IPS-20b (cell line): ENCODE measurements around the gene PDZD4.
A peak's percentile ranks its signal among the peaks of the same experiment; 100 is the strongest.

Experiments
- H3K27ac ChIP-seq: one replicate; pipeline ENCODE4 v1.5.1; 2013; ENCODE audit warnings: low read length
- H3K27me3 ChIP-seq: 2 replicates; pipeline ENCODE4 v1.6.1; 2013; ENCODE audit warnings: mild to moderate bottlenecking, low read length, inconsistent platforms; ENCODE audit not compliant: insufficient read depth
- H3K36me3 ChIP-seq: 2 replicates; pipeline ENCODE4 v1.6.1; 2013; ENCODE audit warnings: low read depth, mild to moderate bottlenecking, inconsistent platforms, low read length, moderate library complexity; ENCODE audit not compliant: insufficient read depth
- H3K4me1 ChIP-seq: 2 replicates; pipeline ENCODE4 v1.6.1; 2013; ENCODE audit warnings: mild to moderate bottlenecking, control low read depth, inconsistent platforms, low read length, moderate library complexity; ENCODE audit not compliant: insufficient read depth
- H3K4me3 ChIP-seq: 2 replicates; pipeline ENCODE4 v1.5.1; 2013; ENCODE audit warnings: mild to moderate bottlenecking, low read length, inconsistent platforms
- H3K9ac ChIP-seq: 2 replicates; pipeline ENCODE4 v1.6.1; 2013; ENCODE audit warnings: low read depth, mild to moderate bottlenecking, inconsistent platforms, low read length, moderate library complexity
- H3K9me3 ChIP-seq: 2 replicates; pipeline ENCODE4 v1.6.1; 2013; ENCODE audit warnings: mild to moderate bottlenecking, low read depth, low read length, inconsistent platforms; ENCODE audit not compliant: insufficient read depth

Gene PDZD4

DNA sequence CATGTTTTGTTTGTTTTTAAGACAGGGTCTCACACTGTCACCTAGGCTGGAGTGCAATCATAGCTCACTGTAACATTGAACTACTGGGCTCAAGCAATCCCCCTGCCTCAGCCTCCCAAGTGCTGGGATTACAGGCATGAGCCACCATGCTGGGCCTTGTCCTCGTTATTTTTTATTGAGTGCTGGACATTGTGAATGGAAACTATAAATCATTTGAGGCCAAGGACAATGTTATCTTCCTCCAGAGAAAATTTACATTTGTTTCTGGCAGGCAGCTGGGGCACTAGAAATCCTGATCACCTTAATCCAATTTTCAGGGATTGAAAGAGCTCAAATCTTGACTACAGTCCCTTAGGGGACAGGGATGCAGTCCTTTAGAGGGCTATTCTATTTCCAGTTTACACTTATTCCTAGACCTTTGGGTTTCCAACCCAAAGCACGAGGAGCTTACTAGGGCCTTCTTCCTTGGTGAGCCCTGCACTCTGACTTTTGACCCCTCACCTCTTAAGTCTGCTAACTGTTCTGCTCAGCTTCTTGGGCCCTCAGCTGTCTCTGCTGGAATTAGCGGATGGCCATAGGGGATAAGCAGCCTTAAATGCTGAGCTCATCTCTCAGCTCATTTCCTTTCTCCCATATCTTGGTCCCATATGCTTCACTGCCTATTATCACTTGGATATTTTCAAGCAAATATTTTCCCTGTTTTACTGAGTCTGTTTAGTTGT lies 23.0 kb upstream of the PDZD4 start:
- H3K9ac ChIP-seq, result no peak overlapping the region
- H3K9me3 ChIP-seq, result no peaks in the 10 kb centered on the region
- no peaks in the 10 kb centered on the region for H3K36me3 ChIP-seq
- no peaks in the 10 kb centered on the region for H3K27me3 ChIP-seq
- peaks cover 7% of the 10 kb centered on the region; the same call in 1 of the 2 replicates for H3K4me1 ChIP-seq
- H3K4me3 ChIP-seq, result no peak overlapping the region
- H3K27ac ChIP-seq, result no peak overlapping the region

DNA sequence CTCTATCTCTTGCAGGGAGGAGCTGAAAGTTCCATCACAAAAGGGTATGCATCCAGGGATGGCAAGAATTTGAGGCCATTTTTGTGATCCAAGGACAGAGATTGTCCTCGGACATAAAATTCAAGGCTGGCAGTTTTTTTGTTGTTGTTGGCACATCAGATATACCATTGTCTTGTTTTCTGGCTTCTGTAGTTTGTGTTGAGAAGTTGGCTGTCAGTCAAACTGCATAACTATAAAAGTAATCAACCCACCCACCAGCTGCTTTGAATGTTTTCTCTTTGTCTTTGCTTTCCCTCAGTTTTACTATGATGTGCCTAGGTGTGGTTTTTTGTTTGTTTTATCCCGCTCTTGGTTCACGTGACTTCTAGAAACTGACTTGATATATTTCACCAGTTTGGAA lies 21.6 kb upstream of the PDZD4 start:
- no peak overlapping the region for H3K9ac ChIP-seq
- H3K9me3 ChIP-seq, result no peaks in the 10 kb centered on the region
- H3K27me3 ChIP-seq, result no peaks in the 10 kb centered on the region
- H3K4me1 ChIP-seq, result peaks cover 10% of the 10 kb centered on the region; the same call in 1 of the 2 replicates
- no peak overlapping the region for H3K4me3 ChIP-seq
- H3K36me3 ChIP-seq, result no peaks in the 10 kb centered on the region
- no peak overlapping the region for H3K27ac ChIP-seq

DNA sequence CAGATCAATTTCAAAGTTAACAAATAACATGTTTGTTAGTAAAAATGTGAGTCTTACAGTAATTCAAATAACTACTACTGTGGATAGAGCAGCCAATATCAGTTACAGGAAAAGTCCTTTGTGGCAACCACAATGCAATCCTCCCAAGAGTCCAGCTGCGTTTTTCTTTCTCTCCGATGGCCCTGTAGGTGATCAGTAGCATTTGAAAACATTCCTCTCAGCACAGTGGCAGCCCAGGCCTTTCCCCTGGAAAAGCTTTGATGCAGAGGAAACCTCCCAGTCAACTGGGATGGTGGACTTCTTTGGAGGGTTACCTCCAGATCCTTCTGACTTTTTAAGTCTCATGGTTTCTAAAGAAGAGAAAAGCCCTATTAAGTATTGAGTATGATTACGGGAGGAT lies 18.0 kb upstream of the PDZD4 start:
- H3K4me3 ChIP-seq, result no peak overlapping the region
- no peak overlapping the region for H3K27ac ChIP-seq
- H3K36me3 ChIP-seq, result no peaks in the 10 kb centered on the region
- no peak overlapping the region for H3K9ac ChIP-seq
- no peaks in the 10 kb centered on the region for H3K9me3 ChIP-seq
- peaks cover 24% of the 10 kb centered on the region; the same call in 1 of the 2 replicates for H3K4me1 ChIP-seq
- H3K27me3 ChIP-seq, result no peaks in the 10 kb centered on the region

DNA sequence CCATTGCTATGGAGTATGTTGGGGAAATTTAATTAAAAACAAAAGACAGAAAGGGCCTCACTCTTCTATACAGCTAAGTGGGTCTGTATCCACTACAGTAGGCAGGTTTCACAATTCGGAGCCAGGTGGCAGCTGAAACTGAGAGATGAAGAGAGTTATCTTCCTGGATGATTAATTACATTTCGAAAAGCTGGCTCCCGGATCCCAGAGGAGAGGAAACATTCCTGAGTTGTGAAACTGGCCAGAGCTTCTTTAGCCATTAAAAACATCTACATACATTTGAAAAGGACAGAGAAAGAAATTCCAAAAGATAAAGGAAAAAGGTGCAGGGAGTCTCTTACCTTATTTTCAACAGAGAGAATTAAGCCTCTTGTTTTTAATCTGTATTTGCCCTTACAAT lies 15.5 kb upstream of the PDZD4 start:
- H3K9ac ChIP-seq, result peak overlapping the region; percentile 69; the same call in 1 of the 2 replicates
- H3K27ac ChIP-seq, result peak overlapping the region; percentile 36
- no peaks in the 10 kb centered on the region for H3K9me3 ChIP-seq
- H3K4me1 ChIP-seq, result peaks cover 24% of the 10 kb centered on the region; the same call in 1 of the 2 replicates
- H3K36me3 ChIP-seq, result no peaks in the 10 kb centered on the region
- H3K27me3 ChIP-seq, result no peaks in the 10 kb centered on the region
- peak overlapping the region; percentile 56; the same call in 1 of the 2 replicates for H3K4me3 ChIP-seq

DNA sequence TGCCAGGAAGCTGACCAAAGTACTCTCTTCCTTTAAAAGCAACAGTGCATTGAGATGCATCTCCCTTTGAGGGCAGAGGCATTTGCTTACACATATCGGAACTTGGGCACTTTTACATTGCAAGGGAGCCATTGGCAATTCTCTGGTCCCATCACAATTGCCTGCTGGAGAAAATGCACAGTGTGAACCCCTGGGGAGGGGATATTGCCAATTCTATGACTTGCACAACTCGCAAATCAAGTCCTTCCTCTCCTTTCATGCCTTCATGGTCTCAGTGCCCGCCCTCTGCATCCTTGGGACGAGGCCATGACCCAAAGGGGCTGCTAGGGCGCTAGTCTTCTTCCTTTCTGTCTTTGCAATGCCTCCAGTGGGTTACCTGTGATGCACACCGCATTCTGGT lies 14.9 kb upstream of the PDZD4 start:
- no peak overlapping the region for H3K27ac ChIP-seq
- H3K9me3 ChIP-seq, result no peaks in the 10 kb centered on the region
- H3K4me1 ChIP-seq, result peaks cover 24% of the 10 kb centered on the region; the same call in 1 of the 2 replicates
- no peaks in the 10 kb centered on the region for H3K27me3 ChIP-seq
- peak overlapping the region; percentile 69; the same call in 1 of the 2 replicates for H3K9ac ChIP-seq
- H3K4me3 ChIP-seq, result peak overlapping the region; percentile 56; the same call in 1 of the 2 replicates
- no peaks in the 10 kb centered on the region for H3K36me3 ChIP-seq

DNA sequence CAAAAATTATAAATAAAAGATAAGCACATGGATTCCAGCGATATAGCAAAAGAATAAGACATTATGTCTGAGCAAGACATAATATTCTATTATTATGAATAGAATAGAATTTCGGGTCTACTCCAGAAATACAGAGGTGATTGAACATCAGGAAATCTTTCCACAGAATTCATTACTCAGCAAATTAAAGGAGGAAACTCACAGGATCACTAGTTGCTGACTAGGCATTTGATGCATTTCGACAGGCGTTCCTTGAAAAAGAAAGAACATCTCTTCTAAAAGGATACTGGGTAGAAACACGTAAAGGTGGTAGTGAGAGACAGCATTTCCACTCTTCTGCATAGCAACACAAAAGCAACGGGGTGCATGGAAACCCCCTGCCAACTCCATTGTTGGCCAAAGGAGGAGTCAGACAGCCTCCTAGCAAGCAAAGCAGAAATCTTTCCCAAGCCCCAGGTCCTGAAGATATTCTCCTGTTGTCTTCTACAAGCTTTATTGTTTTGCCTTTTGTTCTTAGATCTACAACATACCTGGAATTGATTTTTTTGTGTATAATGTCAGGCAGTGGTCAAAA lies 14.3 kb upstream of the PDZD4 start:
- no peaks in the 10 kb centered on the region for H3K36me3 ChIP-seq
- H3K27me3 ChIP-seq, result no peaks in the 10 kb centered on the region
- H3K4me3 ChIP-seq, result peak overlapping the region; percentile 56; the same call in 1 of the 2 replicates
- no peaks in the 10 kb centered on the region for H3K9me3 ChIP-seq
- peak overlapping the region; percentile 69; the same call in 1 of the 2 replicates for H3K9ac ChIP-seq
- peaks cover 22% of the 10 kb centered on the region; the same call in 1 of the 2 replicates for H3K4me1 ChIP-seq
- peak overlapping the region; percentile 56 for H3K27ac ChIP-seq

DNA sequence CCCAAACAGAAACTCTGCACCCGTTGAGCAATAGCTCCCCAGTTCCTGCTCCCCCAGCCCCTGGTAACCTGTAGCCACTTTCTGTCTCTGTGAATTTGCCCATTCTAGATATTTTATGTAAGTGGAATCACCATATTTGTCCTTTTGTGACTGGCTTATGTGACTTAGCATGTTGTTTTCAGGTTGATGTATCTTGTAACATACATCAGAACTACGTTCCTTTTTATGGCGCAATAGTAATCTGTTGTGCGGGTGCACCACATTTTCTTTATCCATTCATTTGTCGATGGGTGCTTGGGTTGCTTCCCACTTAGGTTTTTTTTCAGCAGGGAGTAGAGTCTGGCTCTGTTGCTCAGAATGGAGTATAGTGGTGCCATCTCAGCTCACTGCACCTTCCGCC lies 6.6 kb upstream of the PDZD4 start:
- Histone ChIP-seq H3K9me3 (no peaks in the 10 kb centered on the region), H3K4me3 (no peak overlapping the region)

DNA sequence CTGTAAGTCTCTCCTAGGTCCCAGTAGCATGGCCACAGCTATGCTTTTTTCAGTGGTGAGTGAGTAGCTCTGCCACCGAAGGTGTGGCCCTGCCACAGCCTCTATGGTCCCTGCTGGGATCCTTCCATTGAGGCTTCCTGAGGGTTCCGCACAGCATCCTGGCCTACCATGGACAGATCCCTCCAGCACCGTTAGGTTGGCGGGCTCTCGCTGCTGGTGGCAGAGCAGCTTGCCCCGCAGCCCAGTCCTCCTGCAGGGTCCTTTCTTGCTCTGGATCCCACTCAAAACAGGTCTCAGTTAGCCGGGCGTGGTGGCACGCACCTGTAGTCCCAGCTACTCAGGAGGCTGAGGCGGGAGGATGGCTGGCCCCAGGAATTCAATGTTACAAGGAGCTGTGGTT lies 2.4 kb upstream of the PDZD4 start:
- Histone ChIP-seq H3K4me1 (peaks cover 1% of the 10 kb centered on the region; the same call in 1 of the 2 replicates), H3K27me3 (peaks cover 20% of the 10 kb centered on the region), H3K9ac (no peak overlapping the region), H3K9me3 (no peaks in the 10 kb centered on the region), H3K36me3 (no peaks in the 10 kb centered on the region; the same call in 1 of the 2 replicates), H3K4me3 (no peak overlapping the region), H3K27ac (no peak overlapping the region)

More for the DNA sequence above, 6.6 kb upstream of the PDZD4 start:
- no peak overlapping the region for H3K9ac ChIP-seq
- no peak overlapping the region for H3K27ac ChIP-seq
- peaks cover 5% of the 10 kb centered on the region for H3K27me3 ChIP-seq
- no peaks in the 10 kb centered on the region for H3K4me1 ChIP-seq
- H3K36me3 ChIP-seq, result no peaks in the 10 kb centered on the region

DNA sequence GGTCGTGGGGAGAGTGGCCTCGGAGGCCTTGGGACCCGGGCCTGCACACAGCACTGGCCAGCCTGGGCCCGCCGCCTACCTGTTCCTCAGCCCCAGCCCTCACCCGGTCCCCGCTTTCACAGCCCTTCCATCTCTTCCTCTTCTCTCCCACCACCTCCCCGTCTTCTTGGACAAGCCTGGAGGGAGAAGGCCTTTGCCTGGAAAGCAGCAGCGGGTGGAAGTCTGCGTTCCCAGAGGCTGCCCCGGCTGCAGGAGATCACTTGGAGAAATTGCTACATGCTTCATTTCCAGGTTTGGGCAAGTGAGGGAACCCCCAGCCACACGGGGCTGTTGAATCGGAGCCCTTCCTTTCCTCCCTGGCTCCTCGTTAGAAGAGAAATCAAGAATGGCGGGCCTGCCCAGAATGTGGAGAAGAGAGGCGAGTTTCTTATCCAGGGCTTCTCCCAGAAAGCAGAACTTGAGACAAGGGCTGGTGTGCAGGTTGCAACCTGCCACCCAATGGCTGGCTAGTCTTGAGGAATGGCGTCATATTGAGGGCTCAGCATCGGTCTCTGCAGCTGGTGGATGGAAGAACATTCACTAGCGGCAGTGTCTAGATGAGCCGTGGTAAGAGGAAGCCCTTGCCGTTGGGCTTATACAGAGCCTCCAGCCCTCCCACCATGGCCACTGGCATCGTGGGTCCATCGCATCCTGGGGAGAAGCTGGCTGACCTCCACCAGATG lies 1.2 kb upstream of the PDZD4 start:
- H3K4me3 ChIP-seq, result peak overlapping the region; percentile 64; the same call in 1 of the 2 replicates
- H3K4me1 ChIP-seq, result peaks cover 11% of the 10 kb centered on the region
- no peak overlapping the region; the same call in 1 of the 2 replicates for H3K9ac ChIP-seq
- H3K27ac ChIP-seq, result no peak overlapping the region
- H3K27me3 ChIP-seq, result peaks cover 20% of the 10 kb centered on the region
- H3K36me3 ChIP-seq, result no peaks in the 10 kb centered on the region; the same call in 1 of the 2 replicates
- H3K9me3 ChIP-seq, result no peaks in the 10 kb centered on the region

DNA sequence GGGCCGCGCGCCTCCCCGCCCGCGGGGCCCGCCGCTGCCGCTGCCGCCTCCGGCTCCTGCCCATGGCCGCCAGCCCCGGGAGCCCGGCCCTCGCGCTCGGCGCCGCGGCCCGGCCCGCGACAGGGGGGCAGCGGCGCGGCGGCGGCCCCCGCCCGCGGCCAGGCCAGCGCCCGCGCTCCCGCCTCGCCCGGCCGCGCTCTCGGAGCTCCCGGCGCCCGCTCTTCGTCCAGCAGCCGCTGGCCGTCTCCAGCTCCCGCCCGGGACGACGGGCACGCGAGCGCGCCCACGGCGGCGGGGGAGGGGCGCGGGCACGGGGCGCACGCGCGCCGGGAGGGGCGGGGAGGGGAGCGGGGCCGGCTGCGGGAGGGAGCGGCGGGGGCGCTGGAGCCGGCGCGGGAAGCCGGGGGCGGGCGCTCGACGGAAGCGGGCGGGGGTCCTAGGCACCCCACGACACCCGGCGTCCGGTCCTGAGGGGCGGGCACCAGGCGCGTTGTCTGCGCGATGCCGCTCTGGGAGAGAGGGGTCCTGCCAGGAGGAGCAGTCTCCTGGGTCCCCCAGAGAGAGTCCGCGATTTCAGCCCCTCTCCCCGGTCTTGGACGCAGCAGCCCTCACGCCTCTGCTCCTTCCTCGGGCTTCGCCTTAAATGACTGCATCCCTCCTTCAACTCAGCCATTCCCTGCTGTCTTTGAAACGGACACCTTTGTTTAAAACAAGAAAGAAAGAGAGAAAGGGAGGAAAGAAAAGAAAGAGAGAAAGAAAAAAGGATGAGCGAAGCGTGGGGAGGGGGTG lies 490 bp upstream of the PDZD4 start:
- H3K9me3 ChIP-seq, result no peaks in the 10 kb centered on the region
- no peak overlapping the region; the same call in 1 of the 2 replicates for H3K9ac ChIP-seq
- no peaks in the 10 kb centered on the region; the same call in 1 of the 2 replicates for H3K36me3 ChIP-seq
- H3K4me1 ChIP-seq, result peaks cover 12% of the 10 kb centered on the region
- H3K4me3 ChIP-seq, result peak overlapping the region; percentile 64; the same call in 1 of the 2 replicates
- H3K27ac ChIP-seq, result no peak overlapping the region
- peaks cover 20% of the 10 kb centered on the region for H3K27me3 ChIP-seq

DNA sequence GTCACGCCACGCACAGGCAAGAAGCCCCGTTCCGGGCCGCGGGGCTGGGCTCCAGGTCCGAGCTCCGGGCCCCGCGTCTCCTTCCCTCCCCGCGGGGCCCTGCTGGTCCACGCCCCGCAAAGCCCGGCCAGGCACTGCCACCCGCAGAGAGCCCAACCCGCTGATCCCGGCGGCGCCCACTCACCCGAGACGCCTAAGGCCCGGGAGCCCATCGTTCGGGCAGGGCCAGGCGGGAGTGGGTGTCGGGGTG lies 870 bp downstream of the PDZD4 start:
- peaks cover 19% of the 10 kb centered on the region for H3K4me1 ChIP-seq
- no peak overlapping the region for H3K27ac ChIP-seq
- H3K4me3 ChIP-seq, result peak overlapping the region; percentile 80; the same call in 1 of the 2 replicates
- H3K27me3 ChIP-seq, result peaks cover 20% of the 10 kb centered on the region
- H3K9ac ChIP-seq, result peak overlapping the region; percentile 58; the same call in 1 of the 2 replicates
- no peaks in the 10 kb centered on the region for H3K9me3 ChIP-seq
- no peaks in the 10 kb centered on the region; the same call in 1 of the 2 replicates for H3K36me3 ChIP-seq
